ENCODE results near the gene TNFRSF19. TPM values are rescaled to one million over a fixed set of nuclear protein-coding genes. Genes with fewer than 3 reads are reported as not detected.

The TNFRSF19 gene
- total RNA-seq, 1 experiment from 2014 or later = 2.0 TPM

GRCh38 chr13:23714672-23715071, 144.5 kb downstream of the TNFRSF19 start:
- no peak for DNase-seq (ENCODE audit: low read depth)

GRCh38 chr13:23715092-23715761, 145.0 kb downstream of the TNFRSF19 start:
- DNase-seq (ENCODE audit: low read depth) = peak; percentile 45

GRCh38 chr13:23715762-23716235, 145.6 kb downstream of the TNFRSF19 start:
- DNase-seq (ENCODE audit: low read depth) = peak; percentile 68

- no peak for DNase-seq (ENCODE audit: low read depth)
These were observed 146.2 kb downstream of the TNFRSF19 start for GRCh38 chr13:23716401-23716800.

GRCh38 chr13:23718996-23719395, 148.8 kb downstream of the TNFRSF19 start:
- no peak for DNase-seq (ENCODE audit: low read depth)

- no peak for DNase-seq (ENCODE audit: low read depth)
These were observed 152.7 kb downstream of the TNFRSF19 start for GRCh38 chr13:23722726-23723453.

GRCh38 chr13:23723471-23723870, 153.3 kb downstream of the TNFRSF19 start:
- peak; percentile 60 for DNase-seq (ENCODE audit: low read depth)

GRCh38 chr13:23724196-23724970, 154.2 kb downstream of the TNFRSF19 start:
- peak; percentile 75 for DNase-seq (ENCODE audit: low read depth)

Other genes starting within 250 kb of the TNFRSF19 start
- 56.0 and 73.0 TPM in 2 replicates for gene SACS, start 136.7 kb upstream of the TNFRSF19 start, total RNA-seq (2014; rRNA removed; shearing (Covaris generic))

Measured in HT1080 (cell line).